Tibial artery (tissue), 4 donors: ENCODE data around the gene COL5A2.

Source experiments
- DNase-seq, 2 donors: peaks; one replicate each; pipeline ENCODE4 v3.0.0-alpha.2; 2019
- H3K27ac ChIP-seq, 2 donors: fragments of 200-600 bp; sonication (generic) in 1 of 2; 1 replicate in 1 of 2; 2 replicates in 1 of 2; pipeline ENCODE4 v1.5.1; 2018 to 2019; ENCODE audit warnings: mild to moderate bottlenecking in 1 of 2
- H3K27me3 ChIP-seq, 2 donors: fragments of 200-600 bp; sonication (generic) in 1 of 2; one replicate each; pipeline versions ENCODE4 v1.5.1 to v1.6.0; 2016 to 2019
- H3K36me3 ChIP-seq, 3 donors: fragments of 200-600 bp; sonication (generic) in 2 of 3; one replicate each; pipeline ENCODE4 v1.5.1; 2016 to 2019; ENCODE audit warnings: mild to moderate bottlenecking in 2 of 3
- H3K4me1 ChIP-seq, 4 donors: fragments of 200-600 bp; sonication (generic) in 2 of 4; 1 replicate in 3 of 4; 2 replicates in 1 of 4; pipeline ENCODE4 v1.5.1; 2016 to 2019
- H3K4me3 ChIP-seq, 2 donors: fragments of 200-600 bp; sonication (generic) in 1 of 2; 1 replicate in 1 of 2; 2 replicates in 1 of 2; pipeline ENCODE4 v1.5.1; 2018 to 2019; ENCODE audit warnings: mild to moderate bottlenecking in 2 of 2
- H3K9me3 ChIP-seq, 3 donors: fragments of 200-600 bp; sonication (generic) in 1 of 3; one replicate each; pipeline ENCODE4 v1.5.1; 2016 to 2019
- intact Hi-C: fragments of 100-400 bp; cut with DNase I; formaldehyde crosslinking; loops from one replicate; pipeline ENCODE4 v1.15.0; 2023; ENCODE audit warnings: low total_unique reads
- TF ChIP-seq, protein P1 (sequence below), 2 experiments: fragments of 200-600 bp in 1 of 2; fragments of 450-650 bp in 1 of 2; IDR thresholded peaks; one replicate each; pipeline ENCODE4 v1.5.1; 2017 to 2019; ENCODE audit warnings: antibody characterized with exemption in 2 of 2, mild to moderate bottlenecking in 1 of 2, moderate library complexity in 1 of 2

COL5A2 gene

DNA sequence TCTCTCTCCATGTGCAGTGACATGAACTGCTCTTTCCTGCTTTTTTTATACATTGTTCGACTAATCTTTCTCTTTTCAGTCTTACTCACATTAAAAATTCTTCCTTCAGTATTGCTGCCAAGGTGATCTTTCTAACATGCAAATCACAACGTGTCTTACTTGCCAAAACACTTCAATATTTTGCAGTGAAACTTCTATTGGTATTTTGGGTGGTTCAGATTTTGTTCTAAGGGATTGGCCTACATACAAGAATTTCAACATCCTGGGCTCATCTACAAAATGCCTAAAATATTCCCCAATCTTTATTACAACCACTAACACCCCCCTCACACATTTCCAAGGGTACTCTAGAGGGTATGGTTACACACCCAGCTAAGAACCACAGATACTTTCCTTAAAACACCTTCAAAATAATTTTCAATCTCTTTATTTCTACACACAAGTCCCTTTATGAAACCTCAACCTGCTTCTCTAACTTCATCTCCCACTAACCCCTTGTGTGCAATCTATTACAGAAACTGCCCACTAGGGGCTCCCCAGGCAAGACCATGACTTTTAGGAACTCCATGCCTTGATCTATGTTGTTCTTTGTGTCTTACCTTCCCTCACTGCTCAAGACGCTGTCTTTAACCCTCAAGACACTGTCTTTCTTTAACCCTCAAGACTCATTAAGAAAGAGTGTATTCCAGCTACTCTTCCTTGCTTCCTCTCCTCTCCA lies 154.5 kb downstream of the COL5A2 start:
- intact Hi-C loops: no loop called here
- H3K4me3 ChIP-seq: no peak overlapping the region
- TF ChIP-seq, protein P1, sequence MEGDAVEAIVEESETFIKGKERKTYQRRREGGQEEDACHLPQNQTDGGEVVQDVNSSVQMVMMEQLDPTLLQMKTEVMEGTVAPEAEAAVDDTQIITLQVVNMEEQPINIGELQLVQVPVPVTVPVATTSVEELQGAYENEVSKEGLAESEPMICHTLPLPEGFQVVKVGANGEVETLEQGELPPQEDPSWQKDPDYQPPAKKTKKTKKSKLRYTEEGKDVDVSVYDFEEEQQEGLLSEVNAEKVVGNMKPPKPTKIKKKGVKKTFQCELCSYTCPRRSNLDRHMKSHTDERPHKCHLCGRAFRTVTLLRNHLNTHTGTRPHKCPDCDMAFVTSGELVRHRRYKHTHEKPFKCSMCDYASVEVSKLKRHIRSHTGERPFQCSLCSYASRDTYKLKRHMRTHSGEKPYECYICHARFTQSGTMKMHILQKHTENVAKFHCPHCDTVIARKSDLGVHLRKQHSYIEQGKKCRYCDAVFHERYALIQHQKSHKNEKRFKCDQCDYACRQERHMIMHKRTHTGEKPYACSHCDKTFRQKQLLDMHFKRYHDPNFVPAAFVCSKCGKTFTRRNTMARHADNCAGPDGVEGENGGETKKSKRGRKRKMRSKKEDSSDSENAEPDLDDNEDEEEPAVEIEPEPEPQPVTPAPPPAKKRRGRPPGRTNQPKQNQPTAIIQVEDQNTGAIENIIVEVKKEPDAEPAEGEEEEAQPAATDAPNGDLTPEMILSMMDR (IDR thresholded peaks at IDR 0.05): no peak
- peaks cover 0 to under 1% (median 0%) of the 10 kb centered on the region in 3 donors for H3K36me3 ChIP-seq
- peaks cover 0 to 23% (median 6%) of the 10 kb centered on the region in 4 donors for H3K4me1 ChIP-seq
- H3K9me3 ChIP-seq: no peaks in the 10 kb centered on the region
- no peaks in the 10 kb centered on the region for H3K27me3 ChIP-seq
- DNase-seq: no peak
- peak overlapping the region; percentile 29 to 32 for H3K27ac ChIP-seq

GRCh38 chr2:189022492-189022891 lies 157.1 kb downstream of the COL5A2 start:
- Histone ChIP-seq H3K9me3 (no peaks in the 10 kb centered on the region), H3K4me3 (no peak overlapping the region), H3K27me3 (no peaks in the 10 kb centered on the region), H3K4me1 (peaks cover 0 to 49% (median 8%) of the 10 kb centered on the region in 4 donors), H3K27ac (peak overlapping the region; percentile 31 to 41), H3K36me3 (no peaks in the 10 kb centered on the region)
- DNase-seq: no peak
- intact Hi-C loops: no loop called here
- TF ChIP-seq, protein P1 (IDR thresholded peaks at IDR 0.05): no peak

DNA sequence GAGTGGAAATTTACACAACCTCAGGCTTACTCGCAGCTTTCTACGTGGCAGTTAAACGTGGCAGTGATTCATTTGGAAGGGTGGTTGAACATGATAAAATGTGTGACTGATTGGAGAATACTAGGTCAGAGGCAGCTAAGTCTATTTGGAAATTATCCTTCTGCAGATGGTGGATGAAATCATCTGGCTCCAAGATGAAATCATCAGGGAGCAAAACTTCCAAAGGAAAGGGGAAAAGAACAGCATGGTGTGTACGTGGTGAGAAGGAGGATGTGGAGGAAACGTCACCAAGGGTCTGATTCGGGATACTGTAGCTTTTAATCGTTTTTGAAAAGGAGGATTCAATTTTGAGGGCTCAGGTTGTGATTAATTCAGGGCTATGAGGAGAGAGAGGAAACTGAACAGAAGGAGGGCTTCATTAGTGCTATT lies 157.5 kb downstream of the COL5A2 start:
- no peaks in the 10 kb centered on the region for H3K9me3 ChIP-seq
- intact Hi-C loops: no loop called here
- H3K4me1 ChIP-seq: peaks cover 0 to 53% (median 9%) of the 10 kb centered on the region in 4 donors
- DNase-seq: no peak
- TF ChIP-seq, protein P1 (IDR thresholded peaks at IDR 0.05): no peak
- H3K27me3 ChIP-seq: no peaks in the 10 kb centered on the region
- no peaks in the 10 kb centered on the region for H3K36me3 ChIP-seq
- no peak overlapping the region for H3K4me3 ChIP-seq
- H3K27ac ChIP-seq: peak overlapping the region; percentile 31 to 41

- Histone ChIP-seq H3K4me3 (no peak overlapping the region), H3K4me1 (peaks cover 0 to 60% (median 8%) of the 10 kb centered on the region in 4 donors), H3K9me3 (no peaks in the 10 kb centered on the region), H3K36me3 (no peaks in the 10 kb centered on the region), H3K27me3 (no peaks in the 10 kb centered on the region), H3K27ac (no peak overlapping the region)
- no peak for DNase-seq
- intact Hi-C loops: no loop called here
- TF ChIP-seq, protein P1 (IDR thresholded peaks at IDR 0.05): no peak
These were observed 159.4 kb downstream of the COL5A2 start for GRCh38 chr2:189020179-189020578.

GRCh38 chr2:189018631-189019030 lies 160.9 kb downstream of the COL5A2 start:
- no peak overlapping the region for H3K4me3 ChIP-seq
- no peaks in the 10 kb centered on the region for H3K27me3 ChIP-seq
- peaks cover 0 to 66% (median 10%) of the 10 kb centered on the region in 4 donors for H3K4me1 ChIP-seq
- TF ChIP-seq, protein P1 (IDR thresholded peaks at IDR 0.05): no peak
- intact Hi-C loops: no loop called here
- H3K9me3 ChIP-seq: no peaks in the 10 kb centered on the region
- peak overlapping the region in 1 of 2 donors; percentile 43 for H3K27ac ChIP-seq
- no peaks in the 10 kb centered on the region for H3K36me3 ChIP-seq
- DNase-seq: no peak
